Measurements from ENCODE around the gene ACR. TPM values are rescaled to one million over a fixed set of nuclear protein-coding genes. Genes with fewer than 3 reads are reported as not detected.
A peak's percentile ranks its signal among the peaks of the same experiment; 100 is the strongest.

The ACR gene
- total RNA-seq, 1 experiment from 2014 or later = not detected

- CTCF ChIA-PET = no interaction called here
- no peak for DNase-seq (ENCODE audit: low spot score)
- H3K9me3 ChIP-seq (ENCODE audit: low read depth, low read length, poor library complexity, severe bottlenecking) = no peaks in the 10 kb centered on the region
Observed at GRCh38 chr22:50695421-50696250, 42.4 kb upstream of the ACR start.

GRCh38 chr22:50696251-50696798 is 41.7 kb upstream of the ACR start:
- peak overlapping the region; percentile 36 for H3K4me3 ChIP-seq (ENCODE audit: low read depth, low read length, poor library complexity, severe bottlenecking)
- BruUV-seq (replicated peaks) = no TSS peak
- CTCF ChIA-PET = no interaction called here
- no peak overlapping the region for H3K27ac ChIP-seq (ENCODE audit: low read depth, low read length, poor library complexity, severe bottlenecking)
- POLR2A ChIA-PET (ENCODE audit: low non-redundant PET) = no interaction called here
- no peaks in the 10 kb centered on the region for H3K9me3 ChIP-seq (ENCODE audit: low read depth, low read length, poor library complexity, severe bottlenecking)
- intact Hi-C loops (cut with micrococcal nuclease; ENCODE audit: unreplicated experiment) = no loop called here
- H3K27me3 ChIP-seq (replicated peaks; ENCODE audit: insufficient read depth, low read depth, low read length, poor library complexity) = no peaks in the 10 kb centered on the region
- no peaks in the 10 kb centered on the region for H3K4me1 ChIP-seq (ENCODE audit: insufficient read depth, low read length, poor library complexity, severe bottlenecking)
- TF ChIP-seq CTCF (conservative IDR thresholded peaks at IDR 0.05; ENCODE audit: low read depth, low read length) (no peak), EZH2 (IDR thresholded peaks at IDR 0.05; ENCODE audit: borderline replicate concordance, low read depth, low read length, poor library complexity, severe bottlenecking) (no peak)
- no peaks in the 10 kb centered on the region for H3K36me3 ChIP-seq (ENCODE audit: insufficient read depth, low read length, poor library complexity, severe bottlenecking)
- no peak for DNase-seq (ENCODE audit: low spot score)

More at GRCh38 chr22:50695421-50696250, 42.4 kb upstream of the ACR start:
- Histone ChIP-seq H3K27me3 (replicated peaks; ENCODE audit: insufficient read depth, low read depth, low read length, poor library complexity) (no peaks in the 10 kb centered on the region), H3K4me1 (ENCODE audit: insufficient read depth, low read length, poor library complexity, severe bottlenecking) (no peaks in the 10 kb centered on the region), H3K36me3 (ENCODE audit: insufficient read depth, low read length, poor library complexity, severe bottlenecking) (no peaks in the 10 kb centered on the region), H3K4me3 (ENCODE audit: low read depth, low read length, poor library complexity, severe bottlenecking) (no peak overlapping the region), H3K27ac (ENCODE audit: low read depth, low read length, poor library complexity, severe bottlenecking) (no peak overlapping the region)
- BruUV-seq (replicated peaks) = no TSS peak
- TF ChIP-seq EZH2 (IDR thresholded peaks at IDR 0.05; ENCODE audit: borderline replicate concordance, low read depth, low read length, poor library complexity, severe bottlenecking) (no peak), CTCF (conservative IDR thresholded peaks at IDR 0.05; ENCODE audit: low read depth, low read length) (no peak)
- POLR2A ChIA-PET (ENCODE audit: low non-redundant PET) = no interaction called here
- intact Hi-C loops (cut with micrococcal nuclease; ENCODE audit: unreplicated experiment) = no loop called here

GRCh38 chr22:50696799-50697561 is 41.0 kb upstream of the ACR start:
- DNase-seq (ENCODE audit: low spot score) = peak; percentile 36
- Histone ChIP-seq H3K4me3 (ENCODE audit: low read depth, low read length, poor library complexity, severe bottlenecking) (peak overlapping the region; percentile 36), H3K9me3 (ENCODE audit: low read depth, low read length, poor library complexity, severe bottlenecking) (no peaks in the 10 kb centered on the region), H3K36me3 (ENCODE audit: insufficient read depth, low read length, poor library complexity, severe bottlenecking) (no peaks in the 10 kb centered on the region), H3K27me3 (replicated peaks; ENCODE audit: insufficient read depth, low read depth, low read length, poor library complexity) (no peaks in the 10 kb centered on the region), H3K4me1 (ENCODE audit: insufficient read depth, low read length, poor library complexity, severe bottlenecking) (no peaks in the 10 kb centered on the region), H3K27ac (ENCODE audit: low read depth, low read length, poor library complexity, severe bottlenecking) (no peak overlapping the region)
- CTCF ChIA-PET = no interaction called here
- intact Hi-C loops (cut with micrococcal nuclease; ENCODE audit: unreplicated experiment) = no loop called here
- BruUV-seq (replicated peaks) = no TSS peak
- POLR2A ChIA-PET (ENCODE audit: low non-redundant PET) = no interaction called here
- no peak for TF ChIP-seq EZH2 (IDR thresholded peaks at IDR 0.05; ENCODE audit: borderline replicate concordance, low read depth, low read length, poor library complexity, severe bottlenecking)
- peak; percentile 79 for TF ChIP-seq CTCF (conservative IDR thresholded peaks at IDR 0.05; ENCODE audit: low read depth, low read length)
